Activated naive CD4-positive, alpha-beta T cell treated with anti-CD3 and anti-CD28 coated beads for 36 hours (primary cell): ENCODE data around the gene RAMP3. TPM values are rescaled to one million over a fixed set of nuclear protein-coding genes. Genes with fewer than 3 reads are reported as not detected.

Experiments used
- CTCF ChIA-PET: fragments of 350-600 bp; sonication (Branson Sonifier 250); formaldehyde crosslinking; loops from one replicate; lab custom pipeline; 2021; ENCODE audit warnings: antibody characterized with exemption; lab: Charles Lee
- DNase-seq: peaks from one replicate; pipeline ENCODE4 v3.0.0-alpha.2; 2020
- H3K27ac Mint-ChIP-seq: one replicate; pipeline ENCODE4 v1.8.0; 2021; ENCODE audit warnings: mild to moderate bottlenecking, mixed read lengths
- H3K27me3 Mint-ChIP-seq: one replicate; pipeline ENCODE4 v1.8.0; 2021; ENCODE audit warnings: low read depth, mixed read lengths
- H3K36me3 Mint-ChIP-seq: one replicate; pipeline ENCODE4 v1.8.0; 2021; ENCODE audit warnings: low read depth, mixed read lengths
- H3K4me1 Mint-ChIP-seq: one replicate; pipeline ENCODE4 v1.8.0; 2021; ENCODE audit warnings: low read depth, mixed read lengths
- H3K4me3 Mint-ChIP-seq: one replicate; pipeline ENCODE4 v1.8.0; 2021; ENCODE audit warnings: mild to moderate bottlenecking, moderate library complexity, mixed read lengths
- H3K9me3 Mint-ChIP-seq: one replicate; pipeline ENCODE4 v1.8.0; 2021; ENCODE audit warnings: mixed read lengths
- intact Hi-C: fragments of 100-400 bp; cut with micrococcal nuclease; formaldehyde crosslinking; loops from one replicate; pipeline ENCODE4 v1.15.1; 2023
- total RNA-seq, 2 experiments: library from RNA; stranded (reverse); gene quantifications; one replicate each; pipeline ENCODE4 v1.2.3, GENCODE V29; 2021

Gene RAMP3
- total RNA-seq, 2 experiments from 2014 or later: not detected

- Mint-ChIP-seq H3K9me3 (no peaks in the 10 kb centered on the region), H3K4me1 (peaks cover 14% of the 10 kb centered on the region), H3K27ac (peak overlapping the region; percentile 46), H3K4me3 (no peak overlapping the region), H3K27me3 (no peaks in the 10 kb centered on the region), H3K36me3 (no peaks in the 10 kb centered on the region)
- intact Hi-C loops: no loop called here
- DNase-seq: no peak
- CTCF ChIA-PET: interaction anchor here (0.6 to 4.3 kb wide), 5 partner anchors 8 to 150 kb away, joined by 3 to 29 read pairs (median 4); no protein-coding TSS in a partner anchor
Measured at GRCh38 chr7:45122975-45123860, 34.4 kb upstream of the RAMP3 start.

GRCh38 chr7:45123913-45124710, 33.5 kb upstream of the RAMP3 start:
- no peak overlapping the region for H3K27ac Mint-ChIP-seq
- H3K36me3 Mint-ChIP-seq: no peaks in the 10 kb centered on the region
- H3K4me1 Mint-ChIP-seq: peaks cover 14% of the 10 kb centered on the region
- intact Hi-C loops: no loop called here
- H3K4me3 Mint-ChIP-seq: no peak overlapping the region
- CTCF ChIA-PET: interaction anchor here (1.2 to 4.3 kb wide), 2 partner anchors 12 to 127 kb away, joined by 3 to 29 read pairs; no protein-coding TSS in a partner anchor
- H3K27me3 Mint-ChIP-seq: no peaks in the 10 kb centered on the region
- H3K9me3 Mint-ChIP-seq: no peaks in the 10 kb centered on the region
- DNase-seq: no peak

GRCh38 chr7:45125193-45125904, 32.2 kb upstream of the RAMP3 start:
- CTCF ChIA-PET: interaction anchor here (0.5 to 4.3 kb wide), 3 partner anchors 11 to 247 kb away, joined by 3 to 29 read pairs (median 3); partner anchors contain the start of gene TBRG4
- Mint-ChIP-seq H3K9me3 (no peaks in the 10 kb centered on the region), H3K27ac (no peak overlapping the region), H3K4me1 (peaks cover 14% of the 10 kb centered on the region), H3K36me3 (no peaks in the 10 kb centered on the region), H3K27me3 (no peaks in the 10 kb centered on the region), H3K4me3 (no peak overlapping the region)
- intact Hi-C loops: no loop called here
- no peak for DNase-seq

- H3K36me3 Mint-ChIP-seq: no peaks in the 10 kb centered on the region
- intact Hi-C loops: no loop called here
- DNase-seq: no peak
- H3K27ac Mint-ChIP-seq: peak overlapping the region; percentile 43
- CTCF ChIA-PET: interaction anchor here (0.5 to 4.3 kb wide), 3 partner anchors 10 to 248 kb away, joined by 3 to 29 read pairs (median 3); partner anchors contain the start of gene TBRG4
- H3K4me3 Mint-ChIP-seq: no peak overlapping the region
- peaks cover 14% of the 10 kb centered on the region for H3K4me1 Mint-ChIP-seq
- H3K9me3 Mint-ChIP-seq: no peaks in the 10 kb centered on the region
- H3K27me3 Mint-ChIP-seq: no peaks in the 10 kb centered on the region
Measured at GRCh38 chr7:45126201-45126600, 31.4 kb upstream of the RAMP3 start.

GRCh38 chr7:45126920-45127319, 30.7 kb upstream of the RAMP3 start:
- peaks cover 14% of the 10 kb centered on the region for H3K4me1 Mint-ChIP-seq
- intact Hi-C loops: no loop called here
- H3K27me3 Mint-ChIP-seq: no peaks in the 10 kb centered on the region
- no peak overlapping the region for H3K4me3 Mint-ChIP-seq
- no peaks in the 10 kb centered on the region for H3K9me3 Mint-ChIP-seq
- H3K36me3 Mint-ChIP-seq: no peaks in the 10 kb centered on the region
- CTCF ChIA-PET: no interaction called here
- no peak overlapping the region for H3K27ac Mint-ChIP-seq
- no peak for DNase-seq

- H3K4me3 Mint-ChIP-seq: no peak overlapping the region
- H3K9me3 Mint-ChIP-seq: no peaks in the 10 kb centered on the region
- no peak for DNase-seq
- intact Hi-C loops: no loop called here
- no peaks in the 10 kb centered on the region for H3K4me1 Mint-ChIP-seq
- H3K27ac Mint-ChIP-seq: no peak overlapping the region
- no peaks in the 10 kb centered on the region for H3K27me3 Mint-ChIP-seq
- CTCF ChIA-PET: interaction anchor here (0.6 to 0.7 kb wide), 2 partner anchors 172 to 194 kb away, joined by 3 read pairs; no protein-coding TSS in a partner anchor
- H3K36me3 Mint-ChIP-seq: no peaks in the 10 kb centered on the region
Measured at GRCh38 chr7:45129181-45129800, 28.3 kb upstream of the RAMP3 start.

- DNase-seq: no peak
- Mint-ChIP-seq H3K27me3 (no peaks in the 10 kb centered on the region), H3K4me3 (no peak overlapping the region), H3K4me1 (no peaks in the 10 kb centered on the region), H3K27ac (no peak overlapping the region), H3K9me3 (no peaks in the 10 kb centered on the region), H3K36me3 (no peaks in the 10 kb centered on the region)
- CTCF ChIA-PET: interaction anchor here (0.6 to 0.7 kb wide), 2 partner anchors 172 to 194 kb away, joined by 3 read pairs; no protein-coding TSS in a partner anchor
- intact Hi-C loops: no loop called here
Measured at GRCh38 chr7:45129906-45130305, 27.7 kb upstream of the RAMP3 start.

- intact Hi-C loops: no loop called here
- Mint-ChIP-seq H3K36me3 (no peaks in the 10 kb centered on the region), H3K4me3 (no peak overlapping the region), H3K27me3 (no peaks in the 10 kb centered on the region), H3K27ac (no peak overlapping the region), H3K9me3 (no peaks in the 10 kb centered on the region), H3K4me1 (peaks cover 4% of the 10 kb centered on the region)
- no peak for DNase-seq
- CTCF ChIA-PET: no interaction called here
Measured at GRCh38 chr7:45130910-45131309, 26.7 kb upstream of the RAMP3 start.

GRCh38 chr7:45131891-45132290, 25.7 kb upstream of the RAMP3 start:
- Mint-ChIP-seq H3K27me3 (no peaks in the 10 kb centered on the region), H3K36me3 (no peaks in the 10 kb centered on the region), H3K4me3 (no peak overlapping the region), H3K4me1 (peaks cover 6% of the 10 kb centered on the region), H3K9me3 (no peaks in the 10 kb centered on the region), H3K27ac (no peak overlapping the region)
- no peak for DNase-seq
- CTCF ChIA-PET: interaction anchor here (0.8 kb wide), 1 partner anchor 9 kb away, joined by 3 read pairs; no protein-coding TSS in a partner anchor
- intact Hi-C loops: no loop called here

GRCh38 chr7:45132708-45133320, 24.8 kb upstream of the RAMP3 start:
- intact Hi-C loops: no loop called here
- H3K9me3 Mint-ChIP-seq: no peaks in the 10 kb centered on the region
- peak overlapping the region; percentile 53 for H3K27ac Mint-ChIP-seq

GRCh38 chr7:45133352-45133751, 24.2 kb upstream of the RAMP3 start:
- H3K4me3 Mint-ChIP-seq: no peak overlapping the region
- no peaks in the 10 kb centered on the region for H3K9me3 Mint-ChIP-seq
- H3K27ac Mint-ChIP-seq: no peak overlapping the region
- no peaks in the 10 kb centered on the region for H3K36me3 Mint-ChIP-seq
- intact Hi-C loops: no loop called here
- H3K27me3 Mint-ChIP-seq: no peaks in the 10 kb centered on the region
- H3K4me1 Mint-ChIP-seq: peaks cover 6% of the 10 kb centered on the region
- CTCF ChIA-PET: interaction anchor here (0.7 to 5.8 kb wide), 3 partner anchors 160 to 290 kb away, joined by 5 to 78 read pairs (median 13); no protein-coding TSS in a partner anchor
- no peak for DNase-seq

More at GRCh38 chr7:45132708-45133320, 24.8 kb upstream of the RAMP3 start:
- no peak for DNase-seq
- Mint-ChIP-seq H3K27me3 (no peaks in the 10 kb centered on the region), H3K36me3 (no peaks in the 10 kb centered on the region), H3K4me1 (peaks cover 6% of the 10 kb centered on the region), H3K4me3 (no peak overlapping the region)
- CTCF ChIA-PET: interaction anchor here (5.8 kb wide), 1 partner anchor 159 kb away, joined by 78 read pairs; no protein-coding TSS in a partner anchor
